ENCODE data around the gene KNCN. TPM values are rescaled to one million over a fixed set of nuclear protein-coding genes. Genes with fewer than 3 reads are reported as not detected.

Gene KNCN
- total RNA-seq, 1 experiment from 2014 or later = not detected

GRCh38 chr1:46563341-46563740, 11.9 kb upstream of the KNCN start:
- DNase-seq (ENCODE audit: low spot score) (no peak), ATAC-seq (no peak)
- Mint-ChIP-seq H3K36me3 (peaks cover 6% of the 10 kb centered on the region), H3K4me1 (peaks cover 7% of the 10 kb centered on the region), H3K27ac (no peak overlapping the region), H3K4me3 (no peak overlapping the region), H3K9me3 (no peaks in the 10 kb centered on the region), H3K27me3 (ENCODE audit: low read depth) (no peaks in the 10 kb centered on the region)
- ChIA-PET CTCF (interaction anchor here (0.7 to 1.4 kb wide), 2 partner anchors 13 to 121 kb away, joined by 3 to 7 read pairs; no protein-coding TSS in a partner anchor), POLR2A (interaction anchor here (0.6 kb wide), 1 partner anchor 59 kb away, joined by 3 read pairs; no protein-coding TSS in a partner anchor)
- TF ChIP-seq SMAD3 (CRISPR knock-in tag; IDR thresholded peaks at IDR 0.05; ENCODE audit: borderline replicate concordance) (no peak), OVOL2 (CRISPR knock-in tag; IDR thresholded peaks at IDR 0.05; ENCODE audit: borderline replicate concordance) (no peak)
- TF ChIP-seq, protein P1, sequence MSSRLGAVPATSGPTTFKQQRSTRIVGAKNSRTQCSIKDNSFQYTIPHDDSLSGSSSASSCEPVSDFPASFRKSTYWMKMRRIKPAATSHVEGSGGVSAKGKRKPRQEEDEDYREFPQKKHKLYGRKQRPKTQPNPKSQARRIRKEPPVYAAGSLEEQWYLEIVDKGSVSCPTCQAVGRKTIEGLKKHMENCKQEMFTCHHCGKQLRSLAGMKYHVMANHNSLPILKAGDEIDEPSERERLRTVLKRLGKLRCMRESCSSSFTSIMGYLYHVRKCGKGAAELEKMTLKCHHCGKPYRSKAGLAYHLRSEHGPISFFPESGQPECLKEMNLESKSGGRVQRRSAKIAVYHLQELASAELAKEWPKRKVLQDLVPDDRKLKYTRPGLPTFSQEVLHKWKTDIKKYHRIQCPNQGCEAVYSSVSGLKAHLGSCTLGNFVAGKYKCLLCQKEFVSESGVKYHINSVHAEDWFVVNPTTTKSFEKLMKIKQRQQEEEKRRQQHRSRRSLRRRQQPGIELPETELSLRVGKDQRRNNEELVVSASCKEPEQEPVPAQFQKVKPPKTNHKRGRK (CRISPR knock-in tag; IDR thresholded peaks at IDR 0.05; ENCODE audit: borderline replicate concordance) = no peak

- H3K36me3 Mint-ChIP-seq = peaks cover 4% of the 10 kb centered on the region; the same call in 1 of the 2 replicates
- no peak overlapping the region for H3K4me3 Mint-ChIP-seq
- H3K4me1 Mint-ChIP-seq = peaks cover 15% of the 10 kb centered on the region
- CTCF ChIA-PET = interaction anchor here (1.4 to 1.5 kb wide), 2 partner anchors 12 to 120 kb away, joined by 4 to 7 read pairs; no protein-coding TSS in a partner anchor
- H3K27ac Mint-ChIP-seq = no peak overlapping the region
- DNase-seq (ENCODE audit: low spot score) = no peak
- POLR2A ChIA-PET = no interaction called here
- H3K27me3 Mint-ChIP-seq (ENCODE audit: low read depth) = no peaks in the 10 kb centered on the region
- no peaks in the 10 kb centered on the region for H3K9me3 Mint-ChIP-seq
- ATAC-seq = no peak
- TF ChIP-seq EMX1 (CRISPR knock-in tag; IDR thresholded peaks at IDR 0.05) = no peak
- no peak for TF ChIP-seq ZNF532 (CRISPR knock-in tag; IDR thresholded peaks at IDR 0.05; ENCODE audit: borderline replicate concordance)
- TF ChIP-seq NR2C2 (CRISPR knock-in tag; IDR thresholded peaks at IDR 0.05) = no peak
- TF ChIP-seq E2F1 (CRISPR knock-in tag; IDR thresholded peaks at IDR 0.05) = no peak
- TF ChIP-seq, protein P2, sequence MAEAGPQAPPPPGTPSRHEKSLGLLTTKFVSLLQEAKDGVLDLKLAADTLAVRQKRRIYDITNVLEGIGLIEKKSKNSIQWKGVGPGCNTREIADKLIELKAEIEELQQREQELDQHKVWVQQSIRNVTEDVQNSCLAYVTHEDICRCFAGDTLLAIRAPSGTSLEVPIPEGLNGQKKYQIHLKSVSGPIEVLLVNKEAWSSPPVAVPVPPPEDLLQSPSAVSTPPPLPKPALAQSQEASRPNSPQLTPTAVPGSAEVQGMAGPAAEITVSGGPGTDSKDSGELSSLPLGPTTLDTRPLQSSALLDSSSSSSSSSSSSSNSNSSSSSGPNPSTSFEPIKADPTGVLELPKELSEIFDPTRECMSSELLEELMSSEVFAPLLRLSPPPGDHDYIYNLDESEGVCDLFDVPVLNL (CRISPR knock-in tag; IDR thresholded peaks at IDR 0.05; ENCODE audit: borderline replicate concordance, low read depth) = no peak
- TF ChIP-seq ZBTB43 (CRISPR knock-in tag; IDR thresholded peaks at IDR 0.05) = no peak
- TF ChIP-seq PRRX2 (CRISPR knock-in tag; IDR thresholded peaks at IDR 0.05) = no peak
- TF ChIP-seq, protein P3, sequence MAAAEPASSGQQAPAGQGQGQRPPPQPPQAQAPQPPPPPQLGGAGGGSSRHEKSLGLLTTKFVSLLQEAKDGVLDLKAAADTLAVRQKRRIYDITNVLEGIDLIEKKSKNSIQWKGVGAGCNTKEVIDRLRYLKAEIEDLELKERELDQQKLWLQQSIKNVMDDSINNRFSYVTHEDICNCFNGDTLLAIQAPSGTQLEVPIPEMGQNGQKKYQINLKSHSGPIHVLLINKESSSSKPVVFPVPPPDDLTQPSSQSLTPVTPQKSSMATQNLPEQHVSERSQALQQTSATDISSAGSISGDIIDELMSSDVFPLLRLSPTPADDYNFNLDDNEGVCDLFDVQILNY (CRISPR knock-in tag; IDR thresholded peaks at IDR 0.05) = no peak
- no peak for TF ChIP-seq NFATC4 (CRISPR knock-in tag; IDR thresholded peaks at IDR 0.05)
- TF ChIP-seq USF2 (CRISPR knock-in tag; IDR thresholded peaks at IDR 0.05) = no peak
- no peak for TF ChIP-seq ZNF121 (CRISPR knock-in tag; IDR thresholded peaks at IDR 0.05)
- TF ChIP-seq, protein P4, sequence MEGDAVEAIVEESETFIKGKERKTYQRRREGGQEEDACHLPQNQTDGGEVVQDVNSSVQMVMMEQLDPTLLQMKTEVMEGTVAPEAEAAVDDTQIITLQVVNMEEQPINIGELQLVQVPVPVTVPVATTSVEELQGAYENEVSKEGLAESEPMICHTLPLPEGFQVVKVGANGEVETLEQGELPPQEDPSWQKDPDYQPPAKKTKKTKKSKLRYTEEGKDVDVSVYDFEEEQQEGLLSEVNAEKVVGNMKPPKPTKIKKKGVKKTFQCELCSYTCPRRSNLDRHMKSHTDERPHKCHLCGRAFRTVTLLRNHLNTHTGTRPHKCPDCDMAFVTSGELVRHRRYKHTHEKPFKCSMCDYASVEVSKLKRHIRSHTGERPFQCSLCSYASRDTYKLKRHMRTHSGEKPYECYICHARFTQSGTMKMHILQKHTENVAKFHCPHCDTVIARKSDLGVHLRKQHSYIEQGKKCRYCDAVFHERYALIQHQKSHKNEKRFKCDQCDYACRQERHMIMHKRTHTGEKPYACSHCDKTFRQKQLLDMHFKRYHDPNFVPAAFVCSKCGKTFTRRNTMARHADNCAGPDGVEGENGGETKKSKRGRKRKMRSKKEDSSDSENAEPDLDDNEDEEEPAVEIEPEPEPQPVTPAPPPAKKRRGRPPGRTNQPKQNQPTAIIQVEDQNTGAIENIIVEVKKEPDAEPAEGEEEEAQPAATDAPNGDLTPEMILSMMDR (IDR thresholded peaks at IDR 0.05) = no peak
- TF ChIP-seq ZMAT4 (CRISPR knock-in tag; IDR thresholded peaks at IDR 0.05) = no peak
- no peak for TF ChIP-seq TCF7 (CRISPR knock-in tag; IDR thresholded peaks at IDR 0.05; ENCODE audit: low read depth)
- no peak for TF ChIP-seq RELA (CRISPR knock-in tag; IDR thresholded peaks at IDR 0.05; ENCODE audit: borderline replicate concordance)
- TF ChIP-seq JAZF1 (CRISPR knock-in tag; IDR thresholded peaks at IDR 0.05) = no peak
Measured at GRCh38 chr1:46562498-46562897, 11.1 kb upstream of the KNCN start.

Measured in WTC11 (cell line).